Activated CD8-positive, alpha-beta T cell treated with anti-CD3 and anti-CD28 coated beads, Interleukin-2, amount 10 ng/mL, durations not matched to agents 7 days and 5 days (primary cell): ENCODE results near the gene RHEB. TPM values are rescaled to one million over a fixed set of nuclear protein-coding genes. Genes with fewer than 3 reads are reported as not detected.

Source experiments
- ATAC-seq: fragments of 150-1000 bp; cut with Tn5 transposase; one replicate; pipeline ENCODE4 v1.10.0; 2021; ENCODE audit warnings: moderate library complexity
- CTCF ChIA-PET: fragments of 350-600 bp; sonication (Branson Sonifier 250); formaldehyde crosslinking; loops from one replicate; lab custom pipeline; 2021; ENCODE audit warnings: antibody characterized with exemption; lab: Charles Lee
- POLR2A ChIA-PET: fragments of 350-600 bp; sonication (Branson Sonifier 250); formaldehyde crosslinking; loops from one replicate; lab custom pipeline; 2021; ENCODE audit warnings: antibody characterized with exemption; lab: Charles Lee
- DNase-seq: peaks from one replicate; pipeline ENCODE4 v3.0.0-alpha.2; 2020
- H3K27ac Mint-ChIP-seq: one replicate; pipeline ENCODE4 v1.8.0; 2021; ENCODE audit warnings: mild to moderate bottlenecking, mixed read lengths
- H3K27me3 Mint-ChIP-seq: one replicate; pipeline ENCODE4 v1.8.0; 2021; ENCODE audit warnings: low read depth, mixed read lengths
- H3K36me3 Mint-ChIP-seq: one replicate; pipeline ENCODE4 v1.8.0; 2021; ENCODE audit warnings: low read depth, mixed read lengths
- H3K4me1 Mint-ChIP-seq: one replicate; pipeline ENCODE4 v1.8.0; 2021; ENCODE audit warnings: low read depth, mixed read lengths
- H3K4me3 Mint-ChIP-seq: one replicate; pipeline ENCODE4 v1.8.0; 2021; ENCODE audit warnings: mild to moderate bottlenecking, mixed read lengths
- H3K9me3 Mint-ChIP-seq: one replicate; pipeline ENCODE4 v1.8.0; 2022; ENCODE audit warnings: mixed read lengths; ENCODE audit not compliant: insufficient read depth
- total RNA-seq, 2 experiments: library from RNA; stranded (reverse); gene quantifications; one replicate each; pipeline ENCODE4 v1.2.3, GENCODE V29; 2021

The RHEB gene
- total RNA-seq = 10 to 100 TPM; 81.1 to 90.3 TPM

- ChIA-PET CTCF (interaction anchor here (0.8 to 2.1 kb wide), 6 partner anchors 19 to 263 kb away, joined by 3 to 12 read pairs (median 4); no protein-coding TSS in a partner anchor), POLR2A (interaction anchor here (0.7 to 1.9 kb wide), 8 partner anchors 33 to 249 kb away, joined by 3 to 8 read pairs (median 4); no protein-coding TSS in a partner anchor)
- DNase-seq (peak; percentile 98), ATAC-seq (peak; percentile 89)
- peaks cover 28% of the 10 kb centered on the region for H3K36me3 Mint-ChIP-seq
- peak within 1 kb of the TSS; percentile 98 for H3K4me3 Mint-ChIP-seq
- H3K27ac Mint-ChIP-seq = peak within 1 kb of the TSS; percentile 98
- H3K4me1 Mint-ChIP-seq = peaks cover 40% of the 10 kb centered on the region
- peaks cover 9% of the 10 kb centered on the region for H3K27me3 Mint-ChIP-seq
- H3K9me3 Mint-ChIP-seq = no peaks in the 10 kb centered on the region
Observed at GRCh38 chr7:151519765-151520418, at the start of gene RHEB. RHEB (minus strand) TSS chr7:151519895; CDS start chr7:151519511, 384 bp downstream.

GRCh38 chr7:151566897-151567320 lies 47.2 kb upstream of the RHEB start:
- POLR2A ChIA-PET = interaction anchor here (0.7 kb wide), 1 partner anchor 24 kb away, joined by 3 read pairs; no protein-coding TSS in a partner anchor

GRCh38 chr7:151565541-151565940 lies 45.8 kb upstream of the RHEB start:
- no peaks in the 10 kb centered on the region for H3K27me3 Mint-ChIP-seq
- peaks cover 12% of the 10 kb centered on the region for H3K36me3 Mint-ChIP-seq
- no peak overlapping the region for H3K4me3 Mint-ChIP-seq
- no peak for DNase-seq
- POLR2A ChIA-PET = no interaction called here
- no peaks in the 10 kb centered on the region for H3K9me3 Mint-ChIP-seq
- CTCF ChIA-PET = no interaction called here
- ATAC-seq = no peak
- no peaks in the 10 kb centered on the region for H3K4me1 Mint-ChIP-seq
- H3K27ac Mint-ChIP-seq = no peak overlapping the region

More at GRCh38 chr7:151566897-151567320, 47.2 kb upstream of the RHEB start:
- Mint-ChIP-seq H3K27ac (no peak overlapping the region), H3K4me1 (no peaks in the 10 kb centered on the region), H3K27me3 (no peaks in the 10 kb centered on the region), H3K4me3 (no peak overlapping the region), H3K36me3 (peaks cover 9% of the 10 kb centered on the region), H3K9me3 (no peaks in the 10 kb centered on the region)
- ATAC-seq (no peak), DNase-seq (no peak)
- CTCF ChIA-PET = no interaction called here

DNA sequence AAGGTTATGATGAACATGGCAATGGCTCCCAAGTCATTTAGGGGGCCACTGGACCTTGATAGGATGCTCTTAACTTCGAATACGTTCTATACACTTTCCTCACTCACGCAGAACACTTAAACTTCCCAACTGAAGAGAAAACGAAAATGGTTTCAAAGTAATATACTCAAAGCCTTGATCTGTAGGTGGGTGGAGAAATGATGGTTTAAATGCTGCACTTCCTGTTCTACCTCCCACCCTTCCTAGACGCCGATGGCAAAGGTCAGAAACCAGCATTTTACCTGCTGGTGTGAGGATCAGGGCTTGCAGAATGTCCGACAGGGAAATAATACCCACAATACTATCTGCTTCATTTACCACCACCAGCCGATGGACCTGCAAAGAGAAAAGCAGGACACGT lies 40.5 kb upstream of the RHEB start:
- POLR2A ChIA-PET = no interaction called here
- CTCF ChIA-PET = no interaction called here
- no peak overlapping the region for H3K4me3 Mint-ChIP-seq
- H3K4me1 Mint-ChIP-seq = peaks cover 9% of the 10 kb centered on the region
- no peak for DNase-seq
- peak overlapping the region; percentile 12 for H3K27ac Mint-ChIP-seq
- H3K36me3 Mint-ChIP-seq = peaks cover 22% of the 10 kb centered on the region
- no peaks in the 10 kb centered on the region for H3K9me3 Mint-ChIP-seq
- ATAC-seq = no peak
- no peaks in the 10 kb centered on the region for H3K27me3 Mint-ChIP-seq

- POLR2A ChIA-PET = no interaction called here
- Mint-ChIP-seq H3K27ac (peak overlapping the region; percentile 49), H3K36me3 (peaks cover 22% of the 10 kb centered on the region), H3K27me3 (no peaks in the 10 kb centered on the region), H3K4me3 (no peak overlapping the region), H3K4me1 (peaks cover 9% of the 10 kb centered on the region), H3K9me3 (no peaks in the 10 kb centered on the region)
- ATAC-seq (no peak), DNase-seq (no peak)
- CTCF ChIA-PET = no interaction called here
Observed at GRCh38 chr7:151559557-151560183, 40.0 kb upstream of the RHEB start.

GRCh38 chr7:151558575-151558974 lies 38.9 kb upstream of the RHEB start:
- POLR2A ChIA-PET = no interaction called here
- DNase-seq = no peak
- no peak overlapping the region for H3K4me3 Mint-ChIP-seq
- no peak for ATAC-seq
- CTCF ChIA-PET = no interaction called here
- peaks cover 9% of the 10 kb centered on the region for H3K4me1 Mint-ChIP-seq
- H3K27me3 Mint-ChIP-seq = no peaks in the 10 kb centered on the region
- peaks cover 22% of the 10 kb centered on the region for H3K36me3 Mint-ChIP-seq
- H3K27ac Mint-ChIP-seq = no peak overlapping the region
- H3K9me3 Mint-ChIP-seq = no peaks in the 10 kb centered on the region

- no peak for ATAC-seq
Observed at GRCh38 chr7:151556592-151556991, 36.9 kb upstream of the RHEB start.

DNA sequence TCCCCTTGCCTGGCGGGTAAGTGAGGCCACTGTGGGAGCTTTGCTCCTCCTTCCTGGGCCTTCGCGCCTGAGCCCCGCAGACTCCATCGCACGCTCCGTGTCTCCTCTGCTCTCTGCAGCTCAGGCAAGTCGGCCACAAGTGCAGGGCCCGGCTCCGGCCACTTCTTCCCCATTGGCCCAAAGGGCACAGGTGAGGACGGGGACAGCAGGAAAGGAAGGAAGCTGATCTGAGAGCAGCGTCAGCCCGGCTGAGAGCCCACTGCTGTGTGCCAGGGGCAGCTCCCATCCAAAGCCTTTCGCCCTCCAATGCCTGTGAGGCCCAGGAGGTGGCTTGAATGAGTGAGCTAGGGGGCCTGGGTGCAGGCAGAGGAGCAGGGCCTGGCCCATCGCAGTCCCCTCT lies 33.7 kb upstream of the RHEB start:
- no peak for DNase-seq
- no peaks in the 10 kb centered on the region for H3K4me1 Mint-ChIP-seq
- H3K9me3 Mint-ChIP-seq = no peaks in the 10 kb centered on the region
- POLR2A ChIA-PET = interaction anchor here (1.2 kb wide), 1 partner anchor 33 kb away, joined by 3 read pairs; the partner anchor contains the start of gene RHEB
- H3K4me3 Mint-ChIP-seq = no peak overlapping the region
- H3K36me3 Mint-ChIP-seq = no peaks in the 10 kb centered on the region
- no peak for ATAC-seq
- no peak overlapping the region for H3K27ac Mint-ChIP-seq
- H3K27me3 Mint-ChIP-seq = peaks cover 11% of the 10 kb centered on the region
- CTCF ChIA-PET = no interaction called here

More at GRCh38 chr7:151556592-151556991, 36.9 kb upstream of the RHEB start:
- peaks cover 11% of the 10 kb centered on the region for H3K27me3 Mint-ChIP-seq
- H3K36me3 Mint-ChIP-seq = peaks cover 15% of the 10 kb centered on the region
- CTCF ChIA-PET = no interaction called here
- POLR2A ChIA-PET = no interaction called here
- no peak overlapping the region for H3K4me3 Mint-ChIP-seq
- H3K27ac Mint-ChIP-seq = no peak overlapping the region
- DNase-seq = no peak
- H3K4me1 Mint-ChIP-seq = peaks cover 9% of the 10 kb centered on the region
- no peaks in the 10 kb centered on the region for H3K9me3 Mint-ChIP-seq

GRCh38 chr7:151552352-151553028 lies 32.8 kb upstream of the RHEB start:
- Mint-ChIP-seq H3K4me1 (peaks cover 3% of the 10 kb centered on the region), H3K27ac (no peak overlapping the region), H3K36me3 (no peaks in the 10 kb centered on the region), H3K9me3 (no peaks in the 10 kb centered on the region), H3K27me3 (peaks cover 14% of the 10 kb centered on the region), H3K4me3 (no peak overlapping the region)
- ChIA-PET CTCF (interaction anchor here (1.5 kb wide), 1 partner anchor 14 kb away, joined by 5 read pairs; no protein-coding TSS in a partner anchor), POLR2A (interaction anchor here (1.2 kb wide), 1 partner anchor 33 kb away, joined by 3 read pairs; the partner anchor contains the start of gene RHEB)
- ATAC-seq = no peak
- no peak for DNase-seq

DNA sequence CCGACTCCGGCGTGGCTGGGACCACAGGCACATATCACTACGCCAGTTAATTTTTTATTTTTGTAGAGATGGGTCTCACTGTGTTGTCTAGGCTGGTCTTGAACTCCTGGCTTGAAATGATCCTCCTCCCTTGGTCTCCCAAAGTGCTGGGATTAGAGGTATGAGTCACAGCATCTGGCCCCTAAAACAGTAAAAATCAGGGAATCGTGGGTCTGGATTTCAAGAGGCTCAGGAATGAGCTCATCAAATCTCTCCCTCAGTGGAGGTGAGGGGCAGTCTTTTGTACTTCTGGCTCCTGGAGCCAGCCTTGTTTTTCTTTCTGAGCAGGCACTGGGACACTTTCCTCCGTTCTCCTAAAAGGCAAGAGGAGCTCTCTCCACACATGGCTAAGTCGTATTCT lies 32.1 kb upstream of the RHEB start:
- Mint-ChIP-seq H3K9me3 (no peaks in the 10 kb centered on the region), H3K4me1 (peaks cover 3% of the 10 kb centered on the region), H3K4me3 (no peak overlapping the region), H3K27me3 (peaks cover 17% of the 10 kb centered on the region), H3K27ac (no peak overlapping the region), H3K36me3 (no peaks in the 10 kb centered on the region)
- no peak for ATAC-seq
- ChIA-PET POLR2A (no interaction called here), CTCF (interaction anchor here (1.5 kb wide), 1 partner anchor 13 kb away, joined by 5 read pairs; no protein-coding TSS in a partner anchor)
- no peak for DNase-seq

- CTCF ChIA-PET = no interaction called here
- Mint-ChIP-seq H3K4me3 (no peak overlapping the region), H3K4me1 (peaks cover 3% of the 10 kb centered on the region), H3K27ac (no peak overlapping the region), H3K9me3 (no peaks in the 10 kb centered on the region), H3K27me3 (peaks cover 24% of the 10 kb centered on the region), H3K36me3 (no peaks in the 10 kb centered on the region)
- ATAC-seq (no peak), DNase-seq (no peak)
- POLR2A ChIA-PET = no interaction called here
Observed at GRCh38 chr7:151550656-151551286, 31.1 kb upstream of the RHEB start.
